ENCODE measurements around the gene FAM234A.
"Not testable (repeated sequence)": the region's sequence is repeated elsewhere in the genome, so short reads cannot be mapped to it uniquely, and the experiment has no call there.

Gene FAM234A

GRCh38 chr16:265002-265529, 30.4 kb downstream of the FAM234A start:
- TF ChIP-seq CTCF (IDR thresholded peaks at IDR 0.05; ENCODE audit: extremely low read depth, insufficient read depth, missing control alignments): no peak
- in situ Hi-C loops (cut with MboI; ENCODE audit: low pct_unique_long_range_greater_than_20kb, low sequenced_read_pairs, unreplicated experiment): no loop called here
- DNase-seq (ENCODE audit: low spot score): no peak

GRCh38 chr16:265711-266110, 31.1 kb downstream of the FAM234A start:
- no peak for TF ChIP-seq CTCF (IDR thresholded peaks at IDR 0.05; ENCODE audit: extremely low read depth, insufficient read depth, missing control alignments)
- in situ Hi-C loops (cut with MboI; ENCODE audit: low pct_unique_long_range_greater_than_20kb, low sequenced_read_pairs, unreplicated experiment): no loop called here
- no peak for DNase-seq (ENCODE audit: low spot score)

GRCh38 chr16:266258-267164, 31.9 kb downstream of the FAM234A start:
- no peak for TF ChIP-seq CTCF (IDR thresholded peaks at IDR 0.05; ENCODE audit: extremely low read depth, insufficient read depth, missing control alignments)
- in situ Hi-C loops (cut with MboI; ENCODE audit: low pct_unique_long_range_greater_than_20kb, low sequenced_read_pairs, unreplicated experiment): no loop called here
- DNase-seq (ENCODE audit: low spot score): no peak

- in situ Hi-C loops (cut with MboI; ENCODE audit: low pct_unique_long_range_greater_than_20kb, low sequenced_read_pairs, unreplicated experiment); DNase-seq (ENCODE audit: low spot score): not testable (repeated sequence)
These were observed 32.9 kb downstream of the FAM234A start for GRCh38 chr16:267562-267961.

GRCh38 chr16:268141-269053, 33.8 kb downstream of the FAM234A start:
- TF ChIP-seq CTCF (IDR thresholded peaks at IDR 0.05; ENCODE audit: extremely low read depth, insufficient read depth, missing control alignments): no peak
- DNase-seq (ENCODE audit: low spot score): no peak
- in situ Hi-C loops (cut with MboI; ENCODE audit: low pct_unique_long_range_greater_than_20kb, low sequenced_read_pairs, unreplicated experiment): no loop called here

- TF ChIP-seq CTCF (IDR thresholded peaks at IDR 0.05; ENCODE audit: extremely low read depth, insufficient read depth, missing control alignments): no peak
- in situ Hi-C loops (cut with MboI; ENCODE audit: low pct_unique_long_range_greater_than_20kb, low sequenced_read_pairs, unreplicated experiment): no loop called here
- DNase-seq (ENCODE audit: low spot score): no peak
These were observed 34.6 kb downstream of the FAM234A start for GRCh38 chr16:269061-269796.
